DOHH2 (cell line): ENCODE results near the gene PCSK1N.

ENCODE experiments used
- H3F3A ChIP-seq: fragments of 200-600 bp; sonication (generic), shearing (Covaris generic); 2 replicates; pipeline ENCODE4 v1.6.0; 2016; ENCODE audit warnings: antibody characterized with exemption, mild to moderate bottlenecking; ENCODE audit not compliant: control insufficient read depth, insufficient read depth
- H3K27ac ChIP-seq: fragments of 200-600 bp; sonication (generic); 2 replicates; pipeline ENCODE4 v1.5.1; 2014; ENCODE audit warnings: low read depth, mild to moderate bottlenecking, low read length, moderate library complexity
- H3K27me3 ChIP-seq: fragments of 200-600 bp; sonication (generic); 2 replicates; pipeline ENCODE4 v1.6.1; 2014; ENCODE audit warnings: mild to moderate bottlenecking, low read length, mixed read lengths; ENCODE audit not compliant: control insufficient read depth
- H3K36me3 ChIP-seq: fragments of 200-600 bp; sonication (generic); 2 replicates; pipeline ENCODE4 v1.6.1; 2014; ENCODE audit warnings: mild to moderate bottlenecking, low read length, moderate library complexity, mixed read lengths; ENCODE audit not compliant: control insufficient read depth
- H3K4me1 ChIP-seq: fragments of 200-600 bp; sonication (generic); 2 replicates; pipeline ENCODE4 v1.6.1; 2014; ENCODE audit warnings: mild to moderate bottlenecking, low read length, mixed read lengths; ENCODE audit not compliant: control insufficient read depth
- H3K4me2 ChIP-seq: fragments of 200-600 bp; sonication (generic); 2 replicates; pipeline ENCODE4 v1.6.0; 2014; ENCODE audit warnings: mild to moderate bottlenecking, low read length, moderate library complexity
- H3K4me3 ChIP-seq: fragments of 200-600 bp; sonication (generic); 2 replicates; pipeline ENCODE4 v1.5.1; 2014; ENCODE audit warnings: mild to moderate bottlenecking, low read length, mixed read lengths
- H3K79me2 ChIP-seq: fragments of 200-600 bp; sonication (generic); 2 replicates; pipeline ENCODE4 v1.6.1; 2014; ENCODE audit warnings: mild to moderate bottlenecking, low read length, mixed read lengths; ENCODE audit not compliant: control insufficient read depth
- H3K9me2 ChIP-seq: fragments of 200-600 bp; sonication (generic); replicated peaks from 2 replicates; pipeline ENCODE4 v1.6.1; 2014; ENCODE audit warnings: mild to moderate bottlenecking, low read length, mixed read lengths; ENCODE audit not compliant: control insufficient read depth
- H3K9me3 ChIP-seq: fragments of 200-600 bp; sonication (generic); 2 replicates; pipeline ENCODE4 v1.6.1; 2014; ENCODE audit warnings: antibody characterized with exemption, low read length, mixed read lengths; ENCODE audit not compliant: control insufficient read depth, insufficient read depth
- H4K20me1 ChIP-seq: fragments of 200-600 bp; sonication (generic); 2 replicates; pipeline ENCODE4 v1.6.0; 2014; ENCODE audit warnings: low read depth, mild to moderate bottlenecking, antibody characterized with exemption, low read length, moderate library complexity; ENCODE audit not compliant: control insufficient read depth, insufficient read depth
- CTCF ChIP-seq: fragments of 200-600 bp; sonication (generic); IDR thresholded peaks from one replicate; pipeline ENCODE4 v1.5.1; 2014; ENCODE audit warnings: antibody characterized with exemption, mild to moderate bottlenecking, low read depth, low read length; ENCODE audit not compliant: poor library complexity, severe bottlenecking
- EZH2phosphoT487 ChIP-seq: fragments of 200-600 bp; sonication (generic); IDR thresholded peaks from 2 replicates; pipeline ENCODE4 v1.6.1; 2017; ENCODE audit warnings: borderline replicate concordance, mild to moderate bottlenecking, antibody characterized with exemption, low read length, moderate library complexity, mixed read lengths

Gene PCSK1N

GRCh38 chrX:48790477-48790876, 44.9 kb downstream of the PCSK1N start:
- Histone ChIP-seq H3K36me3 (no peaks in the 10 kb centered on the region), H3F3A (no peaks in the 10 kb centered on the region), H3K9me3 (no peaks in the 10 kb centered on the region), H3K4me2 (no peak overlapping the region), H3K4me1 (no peaks in the 10 kb centered on the region), H3K79me2 (no peaks in the 10 kb centered on the region), H3K27me3 (no peaks in the 10 kb centered on the region), H3K4me3 (no peak overlapping the region), H4K20me1 (no peaks in the 10 kb centered on the region), H3K27ac (no peak overlapping the region), H3K9me2 (no peaks in the 10 kb centered on the region)
- no peak for TF ChIP-seq EZH2phosphoT487
- no peak for TF ChIP-seq CTCF

- no peaks in the 10 kb centered on the region for H3K79me2 ChIP-seq
- no peaks in the 10 kb centered on the region for H3K9me2 ChIP-seq
- no peaks in the 10 kb centered on the region for H3K27me3 ChIP-seq
- no peak overlapping the region for H3K4me2 ChIP-seq
- H3K4me1 ChIP-seq = no peaks in the 10 kb centered on the region
- TF ChIP-seq EZH2phosphoT487 (no peak), CTCF (no peak)
- H3K4me3 ChIP-seq = no peak overlapping the region
- H3K27ac ChIP-seq = no peak overlapping the region
- no peaks in the 10 kb centered on the region for H4K20me1 ChIP-seq
- H3K9me3 ChIP-seq = no peaks in the 10 kb centered on the region
- no peaks in the 10 kb centered on the region for H3F3A ChIP-seq
- no peaks in the 10 kb centered on the region for H3K36me3 ChIP-seq
Measured at GRCh38 chrX:48789366-48790220, 45.8 kb downstream of the PCSK1N start.

- Histone ChIP-seq H3K79me2 (no peaks in the 10 kb centered on the region), H3F3A (no peaks in the 10 kb centered on the region), H3K4me3 (no peak overlapping the region), H3K4me2 (no peak overlapping the region), H3K4me1 (no peaks in the 10 kb centered on the region), H3K27me3 (no peaks in the 10 kb centered on the region), H3K9me3 (no peaks in the 10 kb centered on the region), H3K36me3 (no peaks in the 10 kb centered on the region), H3K27ac (no peak overlapping the region), H4K20me1 (no peaks in the 10 kb centered on the region), H3K9me2 (no peaks in the 10 kb centered on the region)
- no peak for TF ChIP-seq CTCF
- TF ChIP-seq EZH2phosphoT487 = no peak
Measured at GRCh38 chrX:48787505-48788443, 47.6 kb downstream of the PCSK1N start.
